Stomach smooth muscle (tissue), 2 donors: ENCODE results near the gene MSL3.

Experiments used
- H3K27ac ChIP-seq: one replicate; pipeline ENCODE4 v1.7.0; 2013; ENCODE audit warnings: mild to moderate bottlenecking, low read length, inconsistent platforms
- H3K27me3 ChIP-seq, 2 donors: one replicate each; pipeline ENCODE4 v1.7.0; 2013; ENCODE audit warnings: low read length in 2 of 2; ENCODE audit not compliant: insufficient read depth in 2 of 2, control insufficient read depth in 1 of 2
- H3K36me3 ChIP-seq, 2 donors: one replicate each; pipeline ENCODE4 v1.7.0; 2013; ENCODE audit warnings: low read length in 2 of 2; ENCODE audit not compliant: control insufficient read depth in 2 of 2, insufficient read depth in 2 of 2
- H3K4me1 ChIP-seq: one replicate; pipeline ENCODE4 v1.7.0; 2013; ENCODE audit warnings: low read length; ENCODE audit not compliant: control insufficient read depth, insufficient read depth
- H3K4me3 ChIP-seq, 2 donors: one replicate each; pipeline ENCODE4 v1.7.0; 2013; ENCODE audit warnings: low read length in 2 of 2
- H3K9ac ChIP-seq, 2 donors: one replicate each; pipeline ENCODE4 v1.7.0; 2013; ENCODE audit warnings: low read length in 2 of 2, mild to moderate bottlenecking in 1 of 2
- H3K9me3 ChIP-seq, 2 donors: one replicate each; pipeline ENCODE4 v1.7.0; 2013; ENCODE audit warnings: low read length in 2 of 2; ENCODE audit not compliant: control insufficient read depth in 2 of 2
- donor health status: healthy.
- donor health status: Pancreatic carcinoma.

MSL3 gene

DNA sequence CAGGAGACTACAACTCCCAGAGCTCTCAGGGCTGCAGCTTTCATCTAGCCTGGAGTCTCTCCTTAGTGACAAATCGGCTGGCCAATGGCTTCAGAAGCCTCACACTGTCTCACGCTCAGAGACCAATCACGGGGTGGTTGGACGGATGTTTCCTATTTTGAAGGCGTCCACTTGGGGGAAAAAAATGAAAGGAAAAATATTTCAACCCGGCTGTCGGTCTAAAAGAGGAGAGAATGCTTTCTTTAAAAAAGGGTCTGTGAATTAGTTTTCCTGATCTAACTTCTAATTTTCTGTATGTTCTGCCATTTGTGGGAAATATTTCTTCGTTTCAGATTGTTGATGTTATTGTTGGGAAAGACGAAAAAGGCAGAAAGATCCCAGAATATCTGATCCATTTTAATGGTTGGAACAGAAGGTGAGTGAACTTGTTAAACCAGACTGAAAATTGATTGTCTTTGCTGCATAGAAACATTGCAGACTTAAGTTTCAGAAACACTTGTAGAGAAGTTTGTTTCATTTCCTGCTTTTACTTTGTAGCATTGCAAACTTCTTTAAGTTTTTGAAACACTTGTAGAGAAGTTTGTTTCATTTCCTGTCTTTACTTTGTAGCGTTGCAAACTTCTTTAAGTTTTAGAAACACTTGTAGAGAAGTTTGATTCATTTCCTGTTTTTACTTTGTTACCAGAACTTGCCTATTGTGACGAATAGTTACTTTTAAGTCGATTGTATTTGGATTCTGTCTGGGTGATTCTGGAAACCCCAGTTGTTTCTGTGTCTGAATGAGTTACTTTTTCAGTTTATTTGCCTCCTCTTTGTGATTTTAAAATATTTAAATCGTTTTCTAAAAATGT lies 1.6 kb downstream of the MSL3 start:
- peaks cover 10 to 18% of the 10 kb centered on the region in 2 donors for H3K36me3 ChIP-seq
- H3K4me3 ChIP-seq = peak overlapping the region; percentile 63 to 87
- H3K9me3 ChIP-seq = no peaks in the 10 kb centered on the region
- no peak overlapping the region for H3K27ac ChIP-seq
- H3K9ac ChIP-seq = peak overlapping the region in 1 of 2 donors; percentile 73
- peaks cover 4% of the 10 kb centered on the region for H3K4me1 ChIP-seq
- H3K27me3 ChIP-seq = peaks cover 0 to 2% of the 10 kb centered on the region in 2 donors

DNA sequence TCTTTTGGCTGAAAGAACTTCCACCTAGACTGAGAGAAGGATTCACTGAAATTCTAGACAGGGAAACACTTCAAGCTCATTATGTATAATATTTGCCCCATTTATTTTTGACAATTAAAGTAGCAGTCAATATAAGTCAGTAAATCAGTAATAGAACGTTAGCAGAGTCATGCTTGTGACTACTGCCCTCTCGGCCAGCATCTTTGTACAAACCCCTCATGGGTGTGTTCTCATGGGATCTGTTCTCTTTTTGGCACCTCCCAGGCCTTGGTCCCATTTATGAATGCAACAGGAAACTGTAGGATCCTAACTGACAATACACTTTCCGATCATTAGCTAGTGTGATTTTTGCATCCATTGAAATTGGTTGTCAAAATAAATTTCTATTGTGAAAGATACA lies 2.9 kb downstream of the MSL3 start:
- Histone ChIP-seq H3K36me3 (peaks cover 17 to 26% of the 10 kb centered on the region in 2 donors), H3K4me3 (no peak overlapping the region), H3K27me3 (no peaks in the 10 kb centered on the region), H3K4me1 (peaks cover 4% of the 10 kb centered on the region), H3K9me3 (no peaks in the 10 kb centered on the region), H3K27ac (no peak overlapping the region), H3K9ac (no peak overlapping the region)

- no peaks in the 10 kb centered on the region for H3K9me3 ChIP-seq
- H3K4me3 ChIP-seq = no peak overlapping the region
- H3K36me3 ChIP-seq = peaks cover 17 to 26% of the 10 kb centered on the region in 2 donors
- no peaks in the 10 kb centered on the region for H3K4me1 ChIP-seq
- H3K9ac ChIP-seq = no peak overlapping the region
- no peak overlapping the region for H3K27ac ChIP-seq
- H3K27me3 ChIP-seq = no peaks in the 10 kb centered on the region
Observed at GRCh38 chrX:11764602-11765067, 6.6 kb downstream of the MSL3 start.

GRCh38 chrX:11765449-11765848 lies 7.4 kb downstream of the MSL3 start:
- Histone ChIP-seq H3K36me3 (peaks cover 17 to 26% of the 10 kb centered on the region in 2 donors), H3K27me3 (no peaks in the 10 kb centered on the region)

GRCh38 chrX:11766487-11766886 lies 8.4 kb downstream of the MSL3 start:
- Histone ChIP-seq H3K36me3 (peaks cover 17 to 26% of the 10 kb centered on the region in 2 donors), H3K4me1 (no peaks in the 10 kb centered on the region), H3K9me3 (no peaks in the 10 kb centered on the region), H3K4me3 (no peak overlapping the region), H3K27me3 (no peaks in the 10 kb centered on the region), H3K27ac (no peak overlapping the region), H3K9ac (no peak overlapping the region)

More at GRCh38 chrX:11765449-11765848, 7.4 kb downstream of the MSL3 start:
- no peaks in the 10 kb centered on the region for H3K4me1 ChIP-seq
- H3K4me3 ChIP-seq = no peak overlapping the region
- H3K27ac ChIP-seq = no peak overlapping the region
- H3K9me3 ChIP-seq = no peaks in the 10 kb centered on the region
- no peak overlapping the region for H3K9ac ChIP-seq

DNA sequence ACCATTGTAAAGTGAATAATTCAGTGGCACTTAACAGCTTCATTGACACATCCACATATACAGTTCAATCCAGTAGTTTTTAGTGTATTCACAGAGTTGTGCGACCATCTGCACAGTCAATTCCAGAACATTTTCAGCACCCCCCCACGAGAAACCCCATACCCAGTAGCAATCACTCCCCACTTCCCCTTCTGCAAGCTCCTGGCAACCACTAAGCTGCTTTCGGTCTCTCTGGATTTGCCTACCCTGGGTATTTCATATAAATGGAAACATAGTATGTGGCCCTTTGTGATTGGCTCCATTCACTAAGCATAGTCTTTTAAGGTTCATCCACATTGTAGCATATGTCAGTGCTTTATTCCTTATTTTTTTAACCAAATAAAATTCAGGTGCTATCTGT lies 10.0 kb downstream of the MSL3 start:
- no peaks in the 10 kb centered on the region for H3K27me3 ChIP-seq
- peaks cover 14 to 22% of the 10 kb centered on the region in 2 donors for H3K36me3 ChIP-seq

DNA sequence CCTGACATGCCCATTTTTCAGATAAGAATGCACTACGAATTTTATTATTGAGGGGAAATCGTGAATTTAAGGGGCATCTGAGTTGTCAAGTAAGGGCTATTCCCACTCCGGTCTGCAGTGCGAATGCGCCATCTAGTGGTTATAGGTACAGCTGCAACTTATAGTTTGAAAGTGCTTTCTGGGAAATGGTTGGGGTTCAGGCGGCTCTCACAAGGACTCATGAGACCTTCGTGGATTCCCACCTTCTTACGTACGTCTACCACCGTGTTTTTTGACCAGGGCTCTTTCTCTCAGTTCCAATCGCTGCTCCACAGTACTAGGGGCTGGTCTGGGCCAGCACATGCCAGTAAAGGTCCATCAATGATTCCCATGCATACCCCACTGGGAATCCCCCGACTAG lies 12.3 kb downstream of the MSL3 start:
- Histone ChIP-seq H3K9ac (no peak overlapping the region), H3K27me3 (no peaks in the 10 kb centered on the region), H3K36me3 (peaks cover 3 to 13% of the 10 kb centered on the region in 2 donors), H3K4me3 (no peak overlapping the region), H3K27ac (no peak overlapping the region), H3K4me1 (no peaks in the 10 kb centered on the region), H3K9me3 (no peaks in the 10 kb centered on the region)

More for the DNA sequence above, 10.0 kb downstream of the MSL3 start:
- no peaks in the 10 kb centered on the region for H3K9me3 ChIP-seq
- no peak overlapping the region for H3K4me3 ChIP-seq
- no peaks in the 10 kb centered on the region for H3K4me1 ChIP-seq
- no peak overlapping the region for H3K9ac ChIP-seq
- H3K27ac ChIP-seq = no peak overlapping the region

GRCh38 chrX:11778230-11778629 lies 20.2 kb downstream of the MSL3 start:
- H3K9ac ChIP-seq = no peak overlapping the region
- peaks cover 0 to 3% of the 10 kb centered on the region in 2 donors for H3K9me3 ChIP-seq
- H3K36me3 ChIP-seq = peaks cover 0 to 8% of the 10 kb centered on the region in 2 donors
- no peak overlapping the region for H3K27ac ChIP-seq
- peaks cover 0 to 8% of the 10 kb centered on the region in 2 donors for H3K27me3 ChIP-seq
- no peak overlapping the region for H3K4me3 ChIP-seq
- H3K4me1 ChIP-seq = no peaks in the 10 kb centered on the region

- Histone ChIP-seq H3K9me3 (peaks cover 0 to 3% of the 10 kb centered on the region in 2 donors), H3K27me3 (peaks cover 0 to 8% of the 10 kb centered on the region in 2 donors), H3K9ac (no peak overlapping the region), H3K27ac (no peak overlapping the region), H3K4me3 (no peak overlapping the region), H3K4me1 (no peaks in the 10 kb centered on the region), H3K36me3 (no peaks in the 10 kb centered on the region)
Observed at GRCh38 chrX:11781133-11781532, 23.1 kb downstream of the MSL3 start.

- Histone ChIP-seq H3K27me3 (peaks cover 0 to 8% of the 10 kb centered on the region in 2 donors), H3K36me3 (no peaks in the 10 kb centered on the region), H3K9ac (no peak overlapping the region), H3K9me3 (peaks cover 0 to 3% of the 10 kb centered on the region in 2 donors), H3K4me1 (no peaks in the 10 kb centered on the region), H3K27ac (no peak overlapping the region), H3K4me3 (no peak overlapping the region)
Observed at GRCh38 chrX:11781734-11782370, 23.8 kb downstream of the MSL3 start.
